H1 (cell line): ENCODE measurements around the gene PRSS16. TPM values are rescaled to one million over a fixed set of nuclear protein-coding genes. Genes with fewer than 3 reads are reported as not detected.

Source experiments
- CTCF ChIA-PET: fragments of 300-600 bp; sonication (Branson Sonifier 250); formaldehyde crosslinking; loops from one replicate; lab custom pipeline; 2021; ENCODE audit not compliant: partially characterized antibody; lab: Charles Lee
- POLR2A ChIA-PET: fragments of 300-600 bp; sonication (Branson Sonifier 250); formaldehyde crosslinking; loops from one replicate; lab custom pipeline; 2021; ENCODE audit warnings: inconsistent platforms; ENCODE audit not compliant: partially characterized antibody; lab: Charles Lee
- DNase-seq, 2 experiments: peaks; one replicate each; pipeline versions ENCODE4 v3.0.0 to v3.0.0-alpha.2; 2010 to 2022; ENCODE audit warnings: low spot score in 2 of 2, low read depth in 1 of 2, mixed read lengths in 1 of 2
- FAIRE-seq: peaks from 2 replicates; lab custom pipeline; 2011; peaks lifted over from hg19 to GRCh38; lab: Jason Lieb, UNC
- H2AFZ ChIP-seq: 2 replicates; pipeline ENCODE4 v1.8.1; 2012; ENCODE audit warnings: low read length, inconsistent platforms
- H2AK5ac ChIP-seq: 2 replicates; pipeline ENCODE4 v1.6.1; 2013; ENCODE audit warnings: low read depth, low read length
- H2BK120ac ChIP-seq: replicated peaks from 2 replicates; pipeline ENCODE3; 2013; ENCODE audit warnings: low read depth, low read length, inconsistent platforms
- H2BK12ac ChIP-seq: 2 replicates; pipeline ENCODE4 v1.6.1; 2013; ENCODE audit warnings: low read depth, low read length
- H2BK15ac ChIP-seq: 2 replicates; pipeline ENCODE4 v1.6.1; 2013; ENCODE audit warnings: low read length
- H2BK20ac ChIP-seq: 2 replicates; pipeline ENCODE4 v1.6.1; 2013; ENCODE audit warnings: low read length
- H2BK5ac ChIP-seq: 2 replicates; pipeline ENCODE4 v1.6.1; 2013; ENCODE audit warnings: low read depth, low read length
- H3K14ac ChIP-seq: 2 replicates; pipeline ENCODE4 v1.6.1; 2013; ENCODE audit warnings: inconsistent platforms; ENCODE audit not compliant: insufficient read length
- H3K18ac ChIP-seq: 2 replicates; pipeline ENCODE4 v1.6.1; 2013; ENCODE audit warnings: low read length; ENCODE audit errors: extremely low read depth
- H3K23ac ChIP-seq: 2 replicates; pipeline ENCODE4 v1.6.1; 2013; ENCODE audit warnings: inconsistent platforms; ENCODE audit not compliant: insufficient read length
- H3K23me2 ChIP-seq: 2 replicates; pipeline ENCODE4 v1.6.1; 2013; ENCODE audit warnings: low read depth, low read length
- H3K27ac ChIP-seq: 2 replicates; pipeline ENCODE4 v1.6.1; 2011; ENCODE audit warnings: low read depth, low read length, inconsistent platforms
- H3K27me3 ChIP-seq, 4 experiments: replicated peaks in 1 of 4; 1 replicate in 1 of 4; 2 replicates in 3 of 4; pipeline versions ENCODE4 v1.6.1 to v1.8.1; 2011 to 2013; ENCODE audit warnings: low read length in 3 of 4, mild to moderate bottlenecking in 3 of 4, inconsistent platforms in 2 of 4, mixed read lengths in 2 of 4, moderate library complexity in 1 of 4; ENCODE audit not compliant: control insufficient read depth in 3 of 4, insufficient read depth in 3 of 4; ENCODE audit errors: extremely low read depth in 1 of 4
- H3K36me3 ChIP-seq, 4 experiments: 2 replicates each; pipeline versions ENCODE4 v1.6.1 to v1.8.1; 2011 to 2013; ENCODE audit warnings: mild to moderate bottlenecking in 4 of 4, low read length in 3 of 4, moderate library complexity in 2 of 4, control low read depth in 1 of 4, inconsistent platforms in 1 of 4; ENCODE audit not compliant: insufficient read depth in 4 of 4, control insufficient read depth in 2 of 4
- H3K4ac ChIP-seq: replicated peaks from 2 replicates; pipeline ENCODE3; 2013; ENCODE audit warnings: low read length, low read depth, mixed read lengths, inconsistent platforms; ENCODE audit not compliant: insufficient read length
- H3K4me1 ChIP-seq, 4 experiments: replicated peaks in 1 of 4; 1 replicate in 1 of 4; 2 replicates in 3 of 4; pipeline versions ENCODE4 v1.6.1 to v1.8.1; 2011 to 2013; ENCODE audit warnings: low read length in 3 of 4, inconsistent platforms in 2 of 4, mixed read lengths in 1 of 4; ENCODE audit not compliant: insufficient read depth in 4 of 4, control insufficient read depth in 3 of 4
- H3K4me2 ChIP-seq, 2 experiments: 2 replicates each; pipeline versions ENCODE4 v1.6.1 to v1.8.1; 2011 to 2013; ENCODE audit warnings: low read depth in 2 of 2, low read length in 2 of 2, control low read depth in 1 of 2, inconsistent platforms in 1 of 2, mild to moderate bottlenecking in 1 of 2; ENCODE audit not compliant: insufficient read depth in 1 of 2
- H3K4me3 ChIP-seq, 4 experiments: fragments of 200-600, 300-600 bp in 1 of 4; sonication (generic), shearing (Covaris generic), sonication (Bioruptor Twin) in 1 of 4; 2 replicates each; pipeline versions ENCODE4 v1.5.1 to v1.8.1; 2011 to 2016; ENCODE audit warnings: low read length in 4 of 4, low read depth in 3 of 4, control low read depth in 2 of 4, inconsistent platforms in 2 of 4, mild to moderate bottlenecking in 2 of 4, mixed read lengths in 1 of 4, moderate library complexity in 1 of 4; ENCODE audit not compliant: insufficient read depth in 2 of 4; ENCODE audit errors: extremely low read depth in 1 of 4
- H3K56ac ChIP-seq: replicated peaks from 2 replicates; pipeline ENCODE3; 2013; ENCODE audit warnings: low read depth, mild to moderate bottlenecking, mixed read lengths, low read length, inconsistent platforms; ENCODE audit not compliant: insufficient read length
- H3K79me1 ChIP-seq: 2 replicates; pipeline ENCODE4 v1.6.1; 2013; ENCODE audit warnings: low read depth, low read length, control low read depth
- H3K79me2 ChIP-seq, 2 experiments: 2 replicates each; pipeline versions ENCODE4 v1.6.1 to v1.8.1; 2012 to 2013; ENCODE audit warnings: low read length in 2 of 2, mild to moderate bottlenecking in 2 of 2, inconsistent platforms in 1 of 2; ENCODE audit not compliant: insufficient read depth in 2 of 2, control insufficient read depth in 1 of 2
- H3K9ac ChIP-seq, 4 experiments: replicated peaks in 1 of 4; 1 replicate in 1 of 4; 2 replicates in 3 of 4; pipeline versions ENCODE4 v1.6.1 to v1.8.1; 2011 to 2013; ENCODE audit warnings: low read depth in 3 of 4, low read length in 3 of 4, control low read depth in 2 of 4, mild to moderate bottlenecking in 2 of 4, moderate library complexity in 2 of 4, inconsistent platforms in 1 of 4; ENCODE audit errors: extremely low read depth in 1 of 4
- H3K9me3 ChIP-seq, 2 experiments: 2 replicates each; pipeline versions ENCODE4 v1.6.1 to v1.8.1; 2012 to 2013; ENCODE audit warnings: mild to moderate bottlenecking in 2 of 2, moderate library complexity in 2 of 2, control low read depth in 1 of 2, inconsistent platforms in 1 of 2, low read depth in 1 of 2, low read length in 1 of 2, mixed read lengths in 1 of 2; ENCODE audit not compliant: insufficient read depth in 2 of 2
- H4K20me1 ChIP-seq, 2 experiments: replicated peaks in 1 of 2; 2 replicates each; pipeline versions ENCODE3 to v1.8.1; 2011 to 2013; ENCODE audit warnings: inconsistent platforms in 2 of 2, low read length in 2 of 2, mild to moderate bottlenecking in 1 of 2; ENCODE audit not compliant: insufficient read depth in 2 of 2, control insufficient read depth in 1 of 2
- H4K5ac ChIP-seq: 2 replicates; pipeline ENCODE4 v1.6.1; 2013; ENCODE audit warnings: low read length, low read depth, mixed read lengths, inconsistent platforms; ENCODE audit not compliant: insufficient read length
- H4K8ac ChIP-seq: 2 replicates; pipeline ENCODE4 v1.8.0; 2013; ENCODE audit warnings: mild to moderate bottlenecking, moderate library complexity, low read length, inconsistent platforms; ENCODE audit not compliant: insufficient read depth; ENCODE audit errors: extremely low read depth
- H4K91ac ChIP-seq: replicated peaks from 2 replicates; pipeline ENCODE3; 2013; ENCODE audit warnings: low read length, mixed read lengths, inconsistent platforms; ENCODE audit not compliant: insufficient read length
- ASH2L ChIP-seq: fragments of 200-600, 300-600 bp; sonication (generic); IDR thresholded peaks from one replicate; pipeline ENCODE4 v1.7.1; 2017; ENCODE audit warnings: low read length
- BCL11A ChIP-seq, 2 experiments: IDR thresholded peaks; one replicate each; pipeline ENCODE4 v1.6.1; 2011; ENCODE audit warnings: low read depth in 2 of 2, low read length in 2 of 2, mild to moderate bottlenecking in 2 of 2
- CTCF ChIP-seq, 3 experiments: IDR thresholded peaks; 1 replicate in 2 of 3; 2 replicates in 1 of 3; pipeline versions ENCODE4 v1.5.1 to v1.6.1; 2011; ENCODE audit warnings: low read length in 3 of 3, mild to moderate bottlenecking in 3 of 3, inconsistent platforms in 2 of 3, low read depth in 1 of 3, moderate library complexity in 1 of 3; ENCODE audit not compliant: insufficient read depth in 1 of 3; ENCODE audit errors: control extremely low read depth in 1 of 3
- EP300 ChIP-seq, 2 experiments: IDR thresholded peaks; 1 replicate in 1 of 2; 2 replicates in 1 of 2; pipeline ENCODE4 v1.6.1; 2011 to 2012; ENCODE audit warnings: low read depth in 2 of 2, low read length in 2 of 2, mild to moderate bottlenecking in 2 of 2, borderline replicate concordance in 1 of 2, inconsistent platforms in 1 of 2, moderate library complexity in 1 of 2
- NRF1 ChIP-seq: IDR thresholded peaks from 2 replicates; pipeline ENCODE4 v1.6.1; 2011; ENCODE audit warnings: mild to moderate bottlenecking, low read depth, low read length, improper control_type of control experiment
- RFX5 ChIP-seq: IDR thresholded peaks from 2 replicates; pipeline ENCODE4 v1.6.1; 2011; ENCODE audit warnings: low read depth, low read length, improper control_type of control experiment, borderline replicate concordance
- SIX5 ChIP-seq: IDR thresholded peaks from 2 replicates; pipeline ENCODE4 v1.6.1; 2011; ENCODE audit warnings: mild to moderate bottlenecking, low read depth, low read length
- SP1 ChIP-seq: IDR thresholded peaks from 2 replicates; pipeline ENCODE4 v1.6.1; 2011; ENCODE audit warnings: low read depth, low read length
- SP4 ChIP-seq: IDR thresholded peaks from 2 replicates; pipeline ENCODE4 v1.6.1; 2012; ENCODE audit warnings: low read length, inconsistent platforms
- ZNF274 ChIP-seq: IDR thresholded peaks from 2 replicates; pipeline ENCODE4 v1.7.0; 2012; ENCODE audit warnings: low read length, borderline replicate concordance; ENCODE audit errors: extremely low read depth
- WGBS, 2 experiments: shearing (Covaris generic) in 1 of 2; methylation state at CpG; one replicate each; pipeline versions ENCODE4 v1.1.6 to v1.1.7; 2013 to 2015; ENCODE audit warnings: low lambda C conversion rate in 2 of 2, mixed read lengths in 2 of 2, inconsistent platforms in 1 of 2, low coverage in 1 of 2, missing lambda C conversion rate in 1 of 2; ENCODE audit not compliant: insufficient replicate concordance in 2 of 2, insufficient coverage in 1 of 2, insufficient read length in 1 of 2; ENCODE audit errors: extremely low coverage in 1 of 2, missing lambda C conversion rate in 1 of 2; 5-methylcytosine and 5-hydroxymethylcytosine counted together
- polyA plus RNA-seq, 7 experiments: library from polyadenylated mRNA; depleted of rRNA in 3 of 7; stranded (reverse) in 5 of 7; unstranded in 2 of 7; fragments of >200 nt in 5 of 7; fragments of 200-250 nt in 2 of 7; gene quantifications; 1 replicate in 5 of 7; 2 replicates in 1 of 7; 4 replicates in 1 of 7; pipeline versions ENCODE4 v1.2.1 to v1.2.3, GENCODE V29; 2011 to 2013; ENCODE audit warnings: missing spikeins in 2 of 7, mixed read lengths in 2 of 7
- total RNA-seq: library from RNA; stranded (reverse); fragmentation: NEBNext Ultra II Directional; extraction: Animal tissue kit (Norgen Biotek cat#: 25700); gene quantifications from 2 replicates; pipeline ENCODE4 v1.2.1, GENCODE V29; 2021
- TF ChIP-seq, protein P1 (sequence below): IDR thresholded peaks from 2 replicates; pipeline ENCODE4 v1.6.1; 2012; ENCODE audit warnings: inconsistent platforms

The PRSS16 gene
- total and polyA plus RNA-seq, 2 of the 8 experiments (the other 6 are each of a cell fraction or from before 2014, with no cell fraction given), result 20.2 to 38.9 TPM

DNA sequence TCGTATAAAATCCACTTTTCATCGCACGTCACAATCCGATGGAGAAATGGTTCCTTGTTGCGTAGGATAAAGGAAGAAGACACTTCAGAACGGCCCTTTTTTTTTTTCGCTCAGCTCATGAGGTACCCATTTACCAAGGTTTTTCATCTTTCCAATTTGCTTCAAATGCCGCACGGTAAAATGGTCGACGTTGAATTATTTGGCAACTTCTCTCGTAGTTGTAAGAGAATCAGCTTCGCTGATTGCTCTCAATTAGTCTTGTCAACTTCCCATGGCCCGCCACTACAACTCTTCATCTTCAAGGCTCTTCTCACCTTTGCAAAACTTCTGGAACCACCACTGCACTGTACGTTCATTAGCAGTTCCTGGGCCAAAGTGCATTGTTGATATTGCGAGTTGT, 35.8 kb downstream of the PRSS16 start:
- Histone ChIP-seq H2BK12ac (no peak overlapping the region), H2BK120ac (no peak overlapping the region), H3K79me2 (no peaks in the 10 kb centered on the region), H4K5ac (no peak overlapping the region), H4K91ac (no peak overlapping the region), H3K4ac (no peak overlapping the region), H3K4me2 (no peak overlapping the region), H3K4me1 (no peaks in the 10 kb centered on the region; a peak in 1 of 7 replicates), H2AK5ac (no peak overlapping the region), H4K8ac (no peak overlapping the region), H3K4me3 (no peak overlapping the region), H3K9ac (no peak overlapping the region), H2AFZ (0 out of 2 replicates have a peak overlapping the region, but pooled peaks have one; percentile 38), H4K20me1 (no peaks in the 10 kb centered on the region), H3K36me3 (no peaks in the 10 kb centered on the region), H3K14ac (no peak overlapping the region), H2BK5ac (no peak overlapping the region), H3K27ac (no peak overlapping the region), H3K56ac (no peak overlapping the region), H3K27me3 (peaks cover 2 to 22% (median 10%) of the 10 kb centered on the region in 4 experiments), H2BK20ac (no peak overlapping the region), H3K23me2 (peaks cover 6% of the 10 kb centered on the region), H2BK15ac (no peak overlapping the region), H3K9me3 (no peaks in the 10 kb centered on the region), H3K18ac (no peak overlapping the region), H3K79me1 (no peaks in the 10 kb centered on the region), H3K23ac (no peak overlapping the region)
- no peak for FAIRE-seq
- ChIA-PET POLR2A (no interaction called here), CTCF (interaction anchor here (0.6 to 0.9 kb wide), 3 partner anchors 11 to 15 kb away, joined by 3 to 4 read pairs (median 4); no protein-coding TSS in a partner anchor)
- WGBS, 2 experiments, result 92% methylated on average over 16 of the region's 16 CpGs; no CpG with 5 or more reads in 1 of the 2 experiments
- DNase-seq, result no peak
- TF ChIP-seq CTCF (IDR thresholded peaks at IDR 0.05; ENCODE audit: control extremely low read depth in 1 of 3, insufficient read depth in 1 of 3, low read depth in 1 of 3, low read length in 3 of 3), result no peak
- no peak for TF ChIP-seq EP300 (IDR thresholded peaks at IDR 0.05; ENCODE audit: borderline replicate concordance in 1 of 2, low read depth in 2 of 2, low read length in 2 of 2)
- TF ChIP-seq, protein P1, sequence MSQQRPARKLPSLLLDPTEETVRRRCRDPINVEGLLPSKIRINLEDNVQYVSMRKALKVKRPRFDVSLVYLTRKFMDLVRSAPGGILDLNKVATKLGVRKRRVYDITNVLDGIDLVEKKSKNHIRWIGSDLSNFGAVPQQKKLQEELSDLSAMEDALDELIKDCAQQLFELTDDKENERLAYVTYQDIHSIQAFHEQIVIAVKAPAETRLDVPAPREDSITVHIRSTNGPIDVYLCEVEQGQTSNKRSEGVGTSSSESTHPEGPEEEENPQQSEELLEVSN, result no peak
- no peak for TF ChIP-seq SIX5
- TF ChIP-seq SP1, result no peak
- no peak for TF ChIP-seq ZNF274
- no peak for TF ChIP-seq RFX5
- TF ChIP-seq ASH2L, result no peak
- no peak for TF ChIP-seq SP4
- TF ChIP-seq NRF1, result no peak
- TF ChIP-seq BCL11A (IDR thresholded peaks at IDR 0.05; ENCODE audit: low read depth in 2 of 2, low read length in 2 of 2), result no peak
